ENCODE data around the gene PFKFB1. TPM values are rescaled to one million over a fixed set of nuclear protein-coding genes. Genes with fewer than 3 reads are reported as not detected.

The PFKFB1 gene
- polyA plus RNA-seq (2013, experiment 1 of 4), result 1.5 TPM
- polyA plus RNA-seq (2013, experiment 2 of 4), result 1.1 TPM
- polyA plus RNA-seq (2013, experiment 3 of 4), result 0.53 TPM
- 0.65 TPM for polyA plus RNA-seq (2013, experiment 4 of 4)

- WGBS, 2 experiments, result 76 to 80% methylated on average over 1 to 2 of the region's 2 CpGs
- Histone ChIP-seq H3K36me3 (ENCODE audit: control insufficient read depth, insufficient read depth, low read length) (no peaks in the 10 kb centered on the region), H3K27ac (ENCODE audit: insufficient read depth, low read depth, low read length, poor library complexity, severe bottlenecking) (no peak within 1 kb of the TSS), H3K9me3 (ENCODE audit: control insufficient read depth, low read length) (no peaks in the 10 kb centered on the region), H3K27me3 (ENCODE audit: control insufficient read depth, insufficient read depth, low read length, poor library complexity, severe bottlenecking) (no peaks in the 10 kb centered on the region), H3K4me1 (ENCODE audit: control insufficient read depth, insufficient read depth, low read length) (no peaks in the 10 kb centered on the region), H3K4me3 (ENCODE audit: insufficient read depth, low read depth, low read length) (no peak within 1 kb of the TSS)
These were observed at the start of gene PFKFB1 for GRCh38 chrX:54994099-54994498. PFKFB1 (minus strand) TSS chrX:54994188; CDS start chrX:54994007, 181 bp downstream.

GRCh38 chrX:55041514-55041913 is 47.5 kb upstream of the PFKFB1 start:
- Histone ChIP-seq H3K36me3 (ENCODE audit: control insufficient read depth, insufficient read depth, low read length) (no peaks in the 10 kb centered on the region), H3K4me1 (ENCODE audit: control insufficient read depth, insufficient read depth, low read length) (no peaks in the 10 kb centered on the region), H3K27me3 (ENCODE audit: control insufficient read depth, insufficient read depth, low read length, poor library complexity, severe bottlenecking) (no peaks in the 10 kb centered on the region), H3K9me3 (ENCODE audit: control insufficient read depth, low read length) (no peaks in the 10 kb centered on the region), H3K27ac (ENCODE audit: insufficient read depth, low read depth, low read length, poor library complexity, severe bottlenecking) (no peak overlapping the region), H3K4me3 (ENCODE audit: insufficient read depth, low read depth, low read length) (no peak overlapping the region)
- 92 to 95% methylated on average over 4 to 6 of the region's 6 CpGs for WGBS, 2 experiments

- WGBS, 2 experiments, result 87 to 98% methylated on average over 2 to 3 of the region's 3 CpGs
- H3K9me3 ChIP-seq (ENCODE audit: control insufficient read depth, low read length), result no peaks in the 10 kb centered on the region
- no peaks in the 10 kb centered on the region for H3K36me3 ChIP-seq (ENCODE audit: control insufficient read depth, insufficient read depth, low read length)
- no peak overlapping the region for H3K4me3 ChIP-seq (ENCODE audit: insufficient read depth, low read depth, low read length)
- no peaks in the 10 kb centered on the region for H3K4me1 ChIP-seq (ENCODE audit: control insufficient read depth, insufficient read depth, low read length)
- no peaks in the 10 kb centered on the region for H3K27me3 ChIP-seq (ENCODE audit: control insufficient read depth, insufficient read depth, low read length, poor library complexity, severe bottlenecking)
- no peak overlapping the region for H3K27ac ChIP-seq (ENCODE audit: insufficient read depth, low read depth, low read length, poor library complexity, severe bottlenecking)
These were observed 45.5 kb upstream of the PFKFB1 start for GRCh38 chrX:55039471-55039870.

- Histone ChIP-seq H3K36me3 (ENCODE audit: control insufficient read depth, insufficient read depth, low read length) (no peaks in the 10 kb centered on the region), H3K27ac (ENCODE audit: insufficient read depth, low read depth, low read length, poor library complexity, severe bottlenecking) (no peak overlapping the region), H3K27me3 (ENCODE audit: control insufficient read depth, insufficient read depth, low read length, poor library complexity, severe bottlenecking) (no peaks in the 10 kb centered on the region), H3K4me3 (ENCODE audit: insufficient read depth, low read depth, low read length) (no peak overlapping the region), H3K9me3 (ENCODE audit: control insufficient read depth, low read length) (no peaks in the 10 kb centered on the region), H3K4me1 (ENCODE audit: control insufficient read depth, insufficient read depth, low read length) (no peaks in the 10 kb centered on the region)
- WGBS, 2 experiments, result 83 to 91% methylated on average over 1 to 2 of the region's 2 CpGs
These were observed 39.4 kb upstream of the PFKFB1 start for GRCh38 chrX:55033429-55033828.

GRCh38 chrX:55030271-55031205 is 36.5 kb upstream of the PFKFB1 start, which contains the start of gene ALAS2:
ALAS2 (minus strand) TSS chrX:55030977; CDS start chrX:55026000, 4,977 bp downstream.
- no peaks in the 10 kb centered on the region for H3K27me3 ChIP-seq (ENCODE audit: control insufficient read depth, insufficient read depth, low read length, poor library complexity, severe bottlenecking)
- no peaks in the 10 kb centered on the region for H3K36me3 ChIP-seq (ENCODE audit: control insufficient read depth, insufficient read depth, low read length)
- WGBS, 2 experiments, result 69 to 72% methylated on average over 7 of the region's 7 CpGs
- H3K4me3 ChIP-seq (ENCODE audit: insufficient read depth, low read depth, low read length), result no peak within 1 kb of the TSS
- H3K4me1 ChIP-seq (ENCODE audit: control insufficient read depth, insufficient read depth, low read length), result no peaks in the 10 kb centered on the region
- no peak within 1 kb of the TSS for H3K27ac ChIP-seq (ENCODE audit: insufficient read depth, low read depth, low read length, poor library complexity, severe bottlenecking)
- no peaks in the 10 kb centered on the region for H3K9me3 ChIP-seq (ENCODE audit: control insufficient read depth, low read length)

- no peaks in the 10 kb centered on the region for H3K36me3 ChIP-seq (ENCODE audit: control insufficient read depth, insufficient read depth, low read length)
- no peak overlapping the region for H3K27ac ChIP-seq (ENCODE audit: insufficient read depth, low read depth, low read length, poor library complexity, severe bottlenecking)
- H3K9me3 ChIP-seq (ENCODE audit: control insufficient read depth, low read length), result no peaks in the 10 kb centered on the region
- WGBS, 2 experiments, result 80 to 94% methylated on average over 1 to 2 of the region's 2 CpGs
- H3K4me1 ChIP-seq (ENCODE audit: control insufficient read depth, insufficient read depth, low read length), result no peaks in the 10 kb centered on the region
- no peaks in the 10 kb centered on the region for H3K27me3 ChIP-seq (ENCODE audit: control insufficient read depth, insufficient read depth, low read length, poor library complexity, severe bottlenecking)
- no peak overlapping the region for H3K4me3 ChIP-seq (ENCODE audit: insufficient read depth, low read depth, low read length)
These were observed 35.3 kb upstream of the PFKFB1 start for GRCh38 chrX:55029291-55029690.

- Histone ChIP-seq H3K9me3 (ENCODE audit: control insufficient read depth, low read length) (no peaks in the 10 kb centered on the region), H3K4me1 (ENCODE audit: control insufficient read depth, insufficient read depth, low read length) (no peaks in the 10 kb centered on the region), H3K36me3 (ENCODE audit: control insufficient read depth, insufficient read depth, low read length) (no peaks in the 10 kb centered on the region), H3K27ac (ENCODE audit: insufficient read depth, low read depth, low read length, poor library complexity, severe bottlenecking) (no peak overlapping the region), H3K27me3 (ENCODE audit: control insufficient read depth, insufficient read depth, low read length, poor library complexity, severe bottlenecking) (no peaks in the 10 kb centered on the region), H3K4me3 (ENCODE audit: insufficient read depth, low read depth, low read length) (no peak overlapping the region)
These were observed 34.6 kb upstream of the PFKFB1 start for GRCh38 chrX:55028611-55029010.

GRCh38 chrX:55028040-55028439 is 34.1 kb upstream of the PFKFB1 start:
- WGBS, 2 experiments, result 76 to 89% methylated on average over 4 of the region's 4 CpGs
- no peak overlapping the region for H3K27ac ChIP-seq (ENCODE audit: insufficient read depth, low read depth, low read length, poor library complexity, severe bottlenecking)
- no peaks in the 10 kb centered on the region for H3K36me3 ChIP-seq (ENCODE audit: control insufficient read depth, insufficient read depth, low read length)
- no peak overlapping the region for H3K4me3 ChIP-seq (ENCODE audit: insufficient read depth, low read depth, low read length)
- H3K9me3 ChIP-seq (ENCODE audit: control insufficient read depth, low read length), result no peaks in the 10 kb centered on the region
- H3K27me3 ChIP-seq (ENCODE audit: control insufficient read depth, insufficient read depth, low read length, poor library complexity, severe bottlenecking), result no peaks in the 10 kb centered on the region
- H3K4me1 ChIP-seq (ENCODE audit: control insufficient read depth, insufficient read depth, low read length), result no peaks in the 10 kb centered on the region

GRCh38 chrX:55026840-55027239 is 32.9 kb upstream of the PFKFB1 start:
- no peaks in the 10 kb centered on the region for H3K9me3 ChIP-seq (ENCODE audit: control insufficient read depth, low read length)

GRCh38 chrX:55026143-55026542 is 32.2 kb upstream of the PFKFB1 start:
- Histone ChIP-seq H3K4me1 (ENCODE audit: control insufficient read depth, insufficient read depth, low read length) (no peaks in the 10 kb centered on the region), H3K36me3 (ENCODE audit: control insufficient read depth, insufficient read depth, low read length) (no peaks in the 10 kb centered on the region), H3K27ac (ENCODE audit: insufficient read depth, low read depth, low read length, poor library complexity, severe bottlenecking) (no peak overlapping the region), H3K27me3 (ENCODE audit: control insufficient read depth, insufficient read depth, low read length, poor library complexity, severe bottlenecking) (no peaks in the 10 kb centered on the region), H3K4me3 (ENCODE audit: insufficient read depth, low read depth, low read length) (no peak overlapping the region), H3K9me3 (ENCODE audit: control insufficient read depth, low read length) (no peaks in the 10 kb centered on the region)

More at GRCh38 chrX:55026840-55027239, 32.9 kb upstream of the PFKFB1 start:
- 87 to 94% methylated on average over 2 of the region's 2 CpGs for WGBS, 2 experiments
- H3K27me3 ChIP-seq (ENCODE audit: control insufficient read depth, insufficient read depth, low read length, poor library complexity, severe bottlenecking), result no peaks in the 10 kb centered on the region
- no peaks in the 10 kb centered on the region for H3K36me3 ChIP-seq (ENCODE audit: control insufficient read depth, insufficient read depth, low read length)
- no peak overlapping the region for H3K4me3 ChIP-seq (ENCODE audit: insufficient read depth, low read depth, low read length)
- H3K27ac ChIP-seq (ENCODE audit: insufficient read depth, low read depth, low read length, poor library complexity, severe bottlenecking), result no peak overlapping the region
- no peaks in the 10 kb centered on the region for H3K4me1 ChIP-seq (ENCODE audit: control insufficient read depth, insufficient read depth, low read length)
